Measurements from ENCODE around the gene HES7.
"Not testable (repeated sequence)": the region's sequence is repeated elsewhere in the genome, so short reads cannot be mapped to it uniquely, and the experiment has no call there.

HES7 gene

DNA sequence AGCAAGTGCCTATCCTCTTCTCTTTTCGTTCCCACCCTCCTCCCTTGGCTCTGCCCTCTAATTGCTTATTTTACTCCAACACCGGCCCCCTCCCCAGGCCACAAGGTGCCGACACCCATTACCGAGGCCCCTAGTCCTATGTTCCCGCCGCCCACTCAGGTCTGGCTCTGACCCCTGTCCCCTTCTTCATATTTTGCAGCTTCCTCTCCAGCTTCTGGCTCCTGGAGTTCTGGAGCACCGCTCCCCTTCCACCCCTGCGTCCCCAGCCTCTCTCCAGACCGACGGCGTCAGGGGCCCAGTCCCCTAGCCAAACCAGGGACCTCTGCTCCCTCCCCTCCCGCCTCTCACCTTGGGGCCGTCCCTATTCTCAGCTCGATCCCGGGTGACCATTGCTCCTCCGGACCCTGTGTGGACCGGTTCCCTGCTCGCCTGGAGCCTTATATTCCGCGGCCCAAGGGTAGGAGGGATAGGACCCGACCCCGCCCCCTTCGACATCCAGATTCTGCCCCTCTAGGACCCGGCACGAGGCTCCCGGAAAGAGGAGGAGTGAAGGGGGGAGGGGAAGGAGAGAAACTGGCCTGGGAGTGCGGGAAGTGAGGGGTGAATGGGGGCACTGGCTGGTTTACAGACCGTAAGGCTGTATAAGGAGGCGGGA, at the start of gene HES7:
HES7 (minus strand) TSS at position 412 of the 655 bp plus-strand sequence; CDS start at position 390, 22 bp downstream.
- DNase-seq, result peak in 1 of 2 donors; percentile 11

DNA sequence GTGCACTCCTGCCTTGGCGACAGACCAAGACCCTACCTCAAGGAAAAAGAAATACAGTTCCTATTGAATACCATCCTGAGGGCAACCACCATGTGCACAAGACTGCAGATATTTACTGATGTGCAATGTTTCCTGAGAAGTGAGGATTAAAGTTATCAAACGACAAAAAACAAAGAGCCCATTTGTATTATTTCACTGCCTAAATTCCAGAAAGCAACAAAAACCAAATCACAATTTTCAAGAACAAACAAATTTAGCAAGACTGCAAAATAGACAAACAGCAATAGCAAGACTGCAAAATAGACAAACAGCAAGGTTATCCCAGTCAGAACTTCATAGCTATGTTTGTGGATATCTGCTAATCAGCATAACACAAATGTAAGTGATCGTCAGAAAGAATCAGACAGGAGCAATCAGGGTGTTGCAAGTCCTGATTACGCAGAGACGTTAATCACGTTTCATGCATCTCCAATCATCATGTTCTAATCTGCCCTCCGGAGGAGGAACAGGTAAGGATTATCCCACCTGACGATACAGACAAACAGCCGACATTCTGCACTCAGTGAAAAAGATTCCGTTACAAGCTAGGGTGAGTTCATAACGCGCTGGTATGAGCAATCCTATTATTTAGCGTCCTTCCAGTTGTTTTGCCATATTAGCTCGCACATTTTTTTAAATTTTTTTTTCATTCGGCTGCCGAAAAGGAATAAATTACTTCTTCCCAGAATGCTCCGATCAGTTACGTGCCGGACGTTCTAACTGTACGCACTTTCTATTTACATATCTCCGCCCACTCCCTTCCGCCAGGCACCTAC, 49.4 kb upstream of the HES7 start:
- peak; percentile 91 to 93 for DNase-seq

DNA sequence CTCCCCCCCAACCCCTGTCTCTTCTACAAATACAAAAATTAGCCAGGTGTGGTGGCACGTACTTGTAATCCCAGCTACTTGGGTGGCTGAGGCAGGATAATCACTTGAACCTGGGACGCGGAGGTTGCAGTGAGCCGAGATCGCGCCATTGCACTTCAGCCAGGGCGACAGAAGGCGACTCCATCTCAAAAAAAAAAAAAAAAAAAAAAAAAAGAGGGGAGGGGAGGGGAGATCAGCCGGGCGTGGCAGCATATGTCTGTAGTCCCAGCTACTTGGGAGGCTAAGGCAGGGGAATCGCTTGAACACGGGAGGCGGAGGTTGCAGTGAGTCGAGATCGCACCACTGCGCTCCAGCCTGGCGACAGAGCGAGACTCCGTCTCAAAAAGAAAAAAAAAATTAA, 46.3 kb upstream of the HES7 start:
- not testable (repeated sequence) for DNase-seq

DNA sequence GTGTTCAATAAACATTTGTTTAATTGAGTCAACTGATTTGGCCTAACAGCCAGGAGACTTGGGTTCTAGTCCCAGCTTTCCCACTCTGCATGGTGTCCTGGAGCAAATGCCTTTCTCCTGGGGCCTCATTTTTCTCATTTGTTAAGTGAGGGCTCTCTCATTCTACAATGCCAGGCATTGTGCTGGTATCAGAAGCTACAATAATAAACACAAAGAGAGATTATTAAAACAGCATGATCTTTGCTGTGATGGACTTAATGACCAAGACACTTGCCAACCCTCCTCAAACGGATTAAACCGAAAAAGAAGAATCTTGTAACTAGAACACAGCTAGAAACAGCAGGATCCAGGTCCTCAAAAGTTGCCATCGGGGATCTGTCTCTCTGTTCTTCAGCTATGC, 43.6 kb upstream of the HES7 start:
- no peak for DNase-seq

DNA sequence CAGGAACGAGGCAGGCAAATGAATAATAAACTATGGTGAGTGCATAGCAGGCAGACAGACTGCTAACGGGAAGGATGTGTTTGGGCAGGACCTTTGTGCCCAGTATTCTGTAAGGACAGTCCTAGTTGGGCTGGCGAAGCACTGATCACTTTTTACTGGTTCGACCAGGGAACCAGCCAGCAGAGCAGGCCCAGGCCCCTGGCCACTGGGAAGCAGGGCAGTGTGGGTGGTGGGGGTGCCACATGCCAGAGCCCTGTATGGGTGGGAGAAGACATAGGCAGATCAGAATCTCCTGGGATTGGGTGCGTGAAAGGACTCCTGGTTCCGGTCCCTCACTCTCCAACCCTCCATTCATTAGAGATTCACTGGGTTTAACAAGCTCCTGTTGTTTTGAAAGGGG, 42.8 kb upstream of the HES7 start:
- DNase-seq, result no peak

DNA sequence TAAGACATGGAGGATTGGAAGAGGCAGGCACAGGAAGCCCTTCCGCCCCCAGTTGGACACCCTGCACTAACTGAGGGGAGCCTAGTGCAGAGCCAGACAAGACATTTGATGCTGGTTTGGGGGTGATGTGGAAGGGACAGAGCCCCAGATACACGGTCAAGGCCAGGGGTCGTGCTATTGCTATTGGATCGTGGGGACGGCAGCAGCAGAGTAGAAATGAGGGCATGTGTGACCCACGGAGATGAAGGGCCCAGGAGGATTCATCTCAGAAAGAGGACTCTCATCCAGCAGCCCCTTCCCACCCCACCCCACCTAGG, 40.9 kb upstream of the HES7 start:
- no peak for DNase-seq

DNA sequence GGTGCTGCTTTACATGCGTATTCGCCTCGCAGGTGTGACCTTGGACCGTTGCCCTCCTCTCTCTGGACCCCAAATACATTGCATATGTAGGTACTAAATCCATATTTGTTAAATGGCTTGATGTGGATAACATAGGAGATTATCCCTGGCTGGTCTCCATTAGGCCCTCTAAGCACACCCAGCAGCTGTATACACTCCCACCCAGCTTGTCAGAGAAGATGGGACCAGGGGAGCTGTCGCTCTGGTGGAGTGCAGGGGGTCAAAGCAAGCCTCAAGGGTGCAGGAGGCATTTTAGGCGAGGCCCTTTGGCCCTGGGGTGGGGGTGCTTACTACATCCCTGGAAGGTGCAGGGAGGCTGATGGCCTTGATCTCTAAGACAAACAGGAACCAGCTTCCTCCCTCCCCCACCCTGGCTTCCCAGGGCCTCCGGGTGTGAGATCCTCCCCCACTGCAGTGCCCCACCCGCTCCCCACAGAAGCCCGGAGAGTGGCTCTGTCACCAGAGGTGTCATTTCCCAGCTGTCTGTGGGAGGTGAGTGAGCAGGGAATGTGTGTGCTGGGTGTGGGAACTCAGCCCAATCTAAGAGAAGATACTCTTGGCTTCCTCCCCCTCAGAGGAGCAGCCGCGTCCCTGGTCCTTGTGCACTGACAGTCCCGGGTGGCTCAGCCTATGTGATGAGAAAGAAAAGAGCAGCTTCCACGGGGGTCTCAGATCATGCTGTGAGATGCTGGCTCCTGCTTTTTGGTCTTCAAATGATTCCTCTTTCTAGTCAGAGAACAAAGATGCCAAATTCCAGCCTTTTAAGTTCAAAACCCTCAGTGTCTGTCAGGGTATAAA, 40.3 kb upstream of the HES7 start:
- peak; percentile 80 to 86 for DNase-seq

DNA sequence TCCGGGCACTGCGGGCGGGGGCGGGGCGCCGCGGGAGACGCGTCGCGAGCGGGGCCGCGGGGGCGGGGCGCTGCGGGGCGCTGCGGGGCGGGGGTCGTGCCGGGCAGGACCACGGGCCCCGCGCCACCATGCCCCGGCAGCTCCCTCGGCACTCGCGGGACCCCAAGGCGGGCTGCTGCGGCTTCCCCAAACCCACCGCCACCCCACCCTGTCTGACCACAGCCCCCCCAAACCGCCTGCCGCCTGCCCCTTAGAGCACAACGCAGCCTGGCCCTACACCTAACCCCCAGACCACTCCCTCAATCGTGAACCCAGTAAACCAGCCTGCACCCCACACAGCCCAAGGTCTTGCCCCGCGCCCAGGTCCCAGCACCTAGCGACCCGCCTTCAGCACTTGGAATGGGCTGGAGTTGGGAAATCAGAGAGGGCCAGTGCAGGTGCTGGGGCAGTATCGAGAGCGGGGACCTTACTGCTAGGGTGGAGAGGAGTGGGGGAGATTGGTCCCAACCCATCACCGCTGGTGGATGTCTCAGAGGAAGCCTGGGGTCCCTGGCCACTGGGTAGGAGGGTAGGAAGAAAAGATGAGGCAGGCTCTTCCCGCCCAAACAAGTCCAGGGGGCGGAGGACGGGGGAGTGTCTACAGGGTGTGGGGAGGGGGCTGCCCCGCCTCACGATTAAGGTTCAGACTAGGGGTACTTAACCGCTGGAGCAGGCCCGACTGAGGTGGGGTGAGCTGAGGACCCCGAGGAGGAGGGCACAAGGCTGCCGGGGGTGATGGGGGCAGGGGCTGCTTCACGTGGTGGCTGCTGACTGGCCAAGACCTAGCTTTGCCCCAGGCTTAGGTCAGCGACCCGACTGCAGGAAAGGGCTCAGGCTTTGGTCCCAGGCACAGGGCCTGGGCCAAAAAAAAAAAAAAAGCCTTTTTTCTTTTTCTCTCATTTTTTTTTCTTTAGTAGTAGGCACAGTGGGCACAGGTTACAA, 39.4 kb upstream of the HES7 start:
- peak in 1 of 2 donors; percentile 32 for DNase-seq

DNA sequence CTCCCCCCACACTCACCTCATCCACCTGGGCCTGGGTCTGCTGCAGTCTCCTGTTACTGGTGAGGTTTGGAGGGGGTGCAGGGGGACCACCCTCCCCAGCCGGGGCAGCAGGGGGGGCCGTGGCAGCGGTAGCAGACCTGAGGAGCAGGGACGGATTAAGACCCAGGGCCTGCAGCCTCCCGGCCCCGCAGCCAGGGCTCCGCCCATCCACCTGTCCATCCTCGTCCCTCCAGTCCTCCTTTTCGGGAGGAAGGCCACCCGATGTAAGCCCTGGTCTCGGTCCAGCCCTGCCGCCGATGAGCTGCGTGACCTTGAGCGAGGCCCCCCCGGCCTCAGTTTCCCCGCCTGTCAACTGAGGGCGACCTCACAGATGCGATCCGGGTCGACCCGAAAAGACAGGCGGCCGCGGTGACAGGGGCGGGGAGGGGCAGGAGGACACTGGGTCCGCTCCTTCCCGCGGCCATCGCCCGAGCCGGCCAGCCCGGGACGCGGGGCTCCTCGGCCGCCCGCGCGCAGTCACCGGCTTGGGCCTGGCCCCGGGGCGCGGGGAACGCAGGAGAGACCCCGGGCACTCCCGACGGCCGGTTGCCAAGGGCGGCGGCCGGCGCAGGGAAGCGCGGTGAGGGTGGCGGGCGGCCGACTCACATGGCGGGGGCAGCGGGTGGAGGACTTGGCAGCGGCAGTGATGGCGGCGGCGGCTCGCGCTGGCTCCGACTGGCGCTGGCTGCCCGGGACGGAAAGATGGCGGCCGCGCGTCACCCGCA, 38.5 kb upstream of the HES7 start, which contains the start of gene VAMP2:
VAMP2 (minus strand) TSS at position 716 of the 764 bp plus-strand sequence; CDS start at position 647, 69 bp downstream.
- peak; percentile 82 to 88 for DNase-seq

DNA sequence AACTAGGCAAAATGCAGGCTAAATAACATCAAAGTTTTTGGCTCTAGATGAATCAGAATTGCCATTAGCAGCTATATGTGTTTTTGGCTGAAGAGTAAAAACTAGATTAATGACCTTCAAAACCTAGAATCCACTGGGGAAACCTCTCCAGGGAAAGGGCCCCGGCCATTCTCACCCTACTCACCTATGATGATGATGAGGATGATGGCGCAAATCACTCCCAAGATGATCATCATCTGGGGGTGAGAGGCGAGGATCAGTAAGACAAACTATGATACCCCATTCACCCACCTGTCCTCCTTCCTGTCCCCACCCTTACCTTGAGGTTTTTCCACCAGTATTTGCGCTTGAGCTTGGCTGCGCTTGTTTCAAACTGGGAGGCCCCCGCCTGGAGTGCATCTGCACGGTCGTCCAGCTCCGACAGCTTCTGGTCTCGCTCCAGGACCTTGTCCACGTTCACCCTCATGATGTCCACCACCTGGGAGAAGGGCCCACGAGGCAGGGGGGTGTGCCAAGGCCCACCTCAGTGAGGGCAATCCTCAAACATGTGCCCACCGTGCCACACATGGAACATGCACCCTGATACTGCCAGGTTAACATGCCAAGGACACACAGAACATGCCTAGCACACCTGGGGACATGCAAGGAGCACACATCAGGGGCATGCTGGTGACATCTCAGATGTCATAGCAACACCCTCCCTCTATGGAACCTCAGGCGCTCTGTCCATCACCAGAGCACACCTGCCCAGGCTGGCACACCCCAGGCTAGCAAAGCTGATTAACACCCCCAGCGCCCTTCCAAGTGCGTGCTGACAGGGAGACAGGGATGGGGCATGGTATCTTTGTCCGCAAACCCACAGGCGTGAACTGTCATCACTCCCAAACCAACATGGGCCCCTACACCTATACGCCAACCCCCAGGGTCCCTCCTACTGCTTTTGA, 37.7 kb upstream of the HES7 start:
- peak in 1 of 2 donors; percentile 40 for DNase-seq

DNA sequence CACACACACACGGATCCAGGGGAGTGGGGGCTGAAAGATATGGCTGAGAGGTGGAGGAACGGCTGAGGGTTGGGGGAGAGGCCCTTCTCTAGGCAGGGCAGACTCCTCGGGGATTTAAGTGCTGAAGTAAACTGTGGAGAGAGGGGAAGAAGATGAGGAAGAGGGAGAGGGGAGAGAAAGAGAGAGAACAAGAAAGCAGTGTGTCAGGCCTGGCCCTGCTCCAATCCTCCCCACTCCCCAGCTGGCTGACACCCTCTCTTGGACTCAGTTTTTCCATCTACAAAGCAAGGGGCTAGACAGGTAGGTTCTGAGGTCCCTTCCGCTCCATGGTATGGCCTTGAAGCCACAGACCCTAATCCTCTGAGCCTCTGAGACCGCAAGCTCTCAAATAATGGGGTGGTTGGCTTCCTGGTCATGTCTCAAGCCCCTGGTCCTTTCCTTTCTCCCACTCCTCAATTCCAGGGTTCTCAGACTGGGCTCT, 36.9 kb upstream of the HES7 start:
- DNase-seq, result peak in 1 of 2 donors; percentile 30

DNA sequence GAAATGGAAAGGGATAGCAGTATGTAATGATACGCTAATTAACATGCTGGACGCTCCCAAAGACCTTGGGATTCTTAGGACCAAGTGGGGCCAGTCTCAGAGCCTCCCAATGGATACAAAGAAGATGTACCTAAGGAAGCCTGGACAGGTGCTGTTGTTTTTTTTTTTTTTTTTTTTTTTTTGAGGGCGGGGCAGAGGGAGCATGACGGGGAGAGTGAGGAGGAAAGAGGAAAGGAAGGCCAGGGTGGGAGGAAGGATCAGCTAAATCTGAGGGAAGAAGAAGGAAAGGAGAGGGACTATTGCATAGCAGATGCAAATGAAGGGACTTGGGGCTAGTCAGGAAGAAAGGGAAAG, 36.3 kb upstream of the HES7 start:
- no peak for DNase-seq

DNA sequence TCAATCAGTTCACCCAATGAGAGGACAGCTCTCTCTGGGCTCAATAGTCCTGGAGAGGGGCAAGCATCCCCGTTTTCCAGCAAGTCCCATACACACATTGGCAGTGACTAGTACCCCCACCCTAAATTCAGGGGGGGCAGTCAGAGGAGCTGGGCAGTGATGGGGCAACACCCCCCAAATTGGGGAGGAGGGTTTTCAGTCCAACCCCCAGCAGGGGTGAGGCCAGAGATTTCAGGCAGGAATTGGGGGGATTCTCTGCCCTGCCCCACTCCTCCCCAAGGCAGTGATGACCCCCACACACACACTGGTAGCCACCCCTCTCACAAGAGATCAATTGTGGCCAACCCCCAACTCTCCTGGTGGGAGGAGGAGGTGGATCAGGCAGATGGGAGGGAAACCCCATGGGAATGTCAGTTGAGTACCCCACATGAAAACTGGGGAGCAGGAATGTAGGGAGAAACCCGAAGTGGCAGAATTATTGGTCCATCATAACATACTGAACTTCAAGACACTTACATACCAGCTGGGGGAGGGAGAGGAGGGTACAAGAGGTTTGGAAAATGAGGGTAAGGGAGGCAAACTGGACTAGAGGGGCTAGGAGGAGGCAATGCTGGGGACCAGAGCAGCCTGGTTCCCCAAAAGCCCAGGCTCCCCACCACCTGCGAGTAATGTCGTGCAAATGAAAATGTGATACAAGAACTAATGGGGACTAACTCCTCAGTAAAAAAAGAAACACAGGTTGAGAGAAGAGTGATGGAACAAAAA, 35.7 kb upstream of the HES7 start:
- DNase-seq, result no peak

DNA sequence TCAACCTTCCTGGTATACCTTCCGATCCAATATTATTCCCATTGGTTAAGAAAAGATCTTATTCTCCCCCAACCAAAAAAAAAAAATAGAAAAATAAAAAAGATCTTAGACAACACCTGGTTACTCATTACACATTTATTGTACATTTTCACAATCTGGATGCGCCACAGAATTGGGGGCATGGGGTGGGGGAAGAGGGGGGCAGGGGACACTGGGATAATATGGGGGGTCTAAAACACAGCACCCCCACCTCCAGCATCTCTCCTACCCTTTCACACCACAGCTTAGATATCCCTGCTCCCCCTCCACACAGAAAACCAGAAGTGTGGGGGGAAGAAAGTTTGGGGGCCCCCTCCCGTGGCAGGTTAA, 35.1 kb upstream of the HES7 start:
- peak in 1 of 2 donors; percentile 24 for DNase-seq

DNA sequence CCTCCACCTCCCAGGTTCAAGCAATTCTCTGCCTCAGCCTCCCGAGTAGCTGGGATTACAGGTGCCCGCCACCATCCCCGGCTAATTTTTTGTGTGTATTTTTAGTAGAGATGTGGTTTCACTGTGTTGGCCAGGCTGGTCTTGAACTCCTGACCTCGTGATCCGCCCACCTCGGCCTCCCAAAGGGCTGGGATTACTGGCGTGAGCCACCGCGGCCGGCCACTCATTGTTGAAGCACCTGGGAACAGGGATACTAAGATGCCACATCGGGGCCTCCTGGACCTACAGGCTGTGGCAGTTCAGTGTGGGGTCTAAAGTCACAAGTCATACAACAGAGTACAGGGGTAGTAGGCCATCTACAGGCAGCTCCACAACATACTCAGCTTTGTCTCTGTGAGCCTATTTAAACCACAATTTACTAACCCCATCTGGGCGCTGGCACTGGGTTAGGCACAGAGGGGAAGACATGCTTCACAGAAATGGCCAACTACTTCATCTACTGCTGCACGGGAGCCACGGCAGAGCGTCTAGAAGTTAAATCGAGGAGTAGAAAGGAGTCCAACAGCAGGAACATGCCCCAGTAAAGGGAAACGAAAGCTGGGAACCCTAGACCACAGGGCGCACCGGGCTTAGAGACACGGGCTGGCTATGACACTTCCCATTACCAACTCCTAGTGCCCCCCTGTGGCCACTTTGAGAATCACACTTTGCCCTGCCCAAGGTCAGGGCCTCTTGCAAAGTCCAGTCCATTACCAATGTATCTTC, 34.5 kb upstream of the HES7 start:
- peak; percentile 88 to 91 for DNase-seq

DNA sequence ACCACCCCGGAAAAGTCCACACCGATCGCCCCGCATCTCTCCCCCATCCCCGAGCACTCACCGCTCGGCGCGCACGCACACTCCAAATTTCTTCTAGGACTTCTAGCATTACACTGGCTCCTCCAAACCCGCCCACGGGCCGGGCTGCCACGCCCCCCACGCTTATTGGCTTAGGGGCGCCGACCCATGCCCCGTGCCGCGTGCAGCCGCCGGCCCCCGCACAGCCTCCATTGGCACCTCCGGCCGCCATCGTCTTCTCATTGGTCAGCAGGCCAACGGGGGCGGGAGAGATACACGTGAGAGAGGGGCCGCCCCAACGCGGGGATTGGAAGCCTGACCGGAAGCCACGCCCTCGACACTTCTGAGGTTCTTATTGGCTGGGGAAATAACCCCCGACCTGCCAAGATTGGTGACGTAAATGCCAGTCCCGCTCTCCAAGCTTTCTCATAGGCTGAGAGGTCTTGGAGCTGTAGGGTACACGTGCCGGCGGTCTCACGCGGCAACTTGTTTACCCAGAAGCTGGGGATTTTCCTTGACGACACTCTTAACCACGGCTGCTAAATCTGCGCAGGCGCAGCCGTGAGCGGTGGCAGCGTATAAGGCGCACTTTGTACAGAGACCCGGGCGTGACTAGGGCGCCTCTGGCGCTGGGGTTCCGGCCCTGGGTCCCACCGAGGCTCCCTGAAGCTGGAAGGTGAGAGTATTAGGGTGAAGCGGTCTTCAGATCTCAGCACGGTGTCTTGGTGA, 32.5 kb upstream of the HES7 start:
- peak; percentile 100 for DNase-seq

DNA sequence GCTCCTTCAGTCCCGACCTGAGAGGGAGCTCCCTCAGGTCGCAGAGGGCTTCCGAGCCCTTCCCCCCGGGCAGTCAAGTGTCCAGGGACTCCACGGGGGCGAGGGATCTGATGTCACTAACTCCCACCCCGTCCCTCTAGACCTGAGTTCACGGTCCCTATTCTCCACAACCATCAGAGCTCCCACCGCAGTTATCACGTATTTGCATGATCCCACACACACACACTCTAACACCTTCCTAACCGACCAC, 32.0 kb upstream of the HES7 start:
- DNase-seq, result no peak

All from CD4-positive, alpha-beta T cell treated with Interferon alpha-2 for 1 hour (primary cell).